Measurements from ENCODE around the gene ITPRID1. TPM values are rescaled to one million over a fixed set of nuclear protein-coding genes. Genes with fewer than 3 reads are reported as not detected.

The ITPRID1 gene
- total RNA-seq, 6 donors from 2014 or later: 0.10 to 0.30 (median 0.17) TPM; not detected in 3

DNA sequence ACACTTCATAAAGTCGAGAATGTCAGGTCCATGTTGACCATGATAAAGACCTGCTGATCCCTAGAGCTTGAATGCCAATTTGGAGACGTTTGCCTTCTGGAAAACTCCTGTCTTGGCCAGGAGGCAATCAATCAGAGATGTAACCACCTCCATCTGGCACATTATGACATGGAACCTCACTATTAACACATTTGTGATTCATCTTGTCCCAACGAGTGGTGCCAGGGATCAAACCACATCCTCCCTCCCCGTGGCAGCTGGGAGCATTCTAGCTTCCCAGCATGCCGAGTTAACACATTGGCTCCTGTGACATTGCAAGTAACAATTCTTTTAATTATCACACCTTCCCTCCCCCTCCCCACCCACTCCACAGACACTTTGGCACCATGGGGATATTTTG is 89.2 kb downstream of the ITPRID1 start:
- 68 to 77% methylated on average over 5 of the region's 5 CpGs for WGBS, 2 donors
- ATAC-seq (ENCODE audit: low FRiP score in 2 of 2): no peak
- TF ChIP-seq POLR2A (IDR thresholded peaks at IDR 0.05) (no peak), POLR2AphosphoS5 (IDR thresholded peaks at IDR 0.05) (no peak), CTCF (IDR thresholded peaks at IDR 0.05) (no peak), EP300 (IDR thresholded peaks at IDR 0.05) (no peak)
- Histone ChIP-seq H3K9me3 (no peaks in the 10 kb centered on the region), H3K36me3 (no peaks in the 10 kb centered on the region), H3K27me3 (no peaks in the 10 kb centered on the region), H3K4me3 (no peak overlapping the region), H3K4me1 (no peaks in the 10 kb centered on the region), H3K27ac (no peak overlapping the region)
- DNase-seq: no peak

- TF ChIP-seq POLR2AphosphoS5 (IDR thresholded peaks at IDR 0.05) (no peak), EP300 (IDR thresholded peaks at IDR 0.05) (no peak), POLR2A (IDR thresholded peaks at IDR 0.05) (no peak), CTCF (IDR thresholded peaks at IDR 0.05) (no peak)
- H3K27me3 ChIP-seq: no peaks in the 10 kb centered on the region
- no peak overlapping the region for H3K27ac ChIP-seq
- H3K36me3 ChIP-seq: no peaks in the 10 kb centered on the region
- no peak overlapping the region for H3K4me3 ChIP-seq
- ATAC-seq (ENCODE audit: low FRiP score in 2 of 2) (no peak), DNase-seq (no peak)
- WGBS, 2 donors: 74 to 79% methylated on average over 1 of the region's 1 CpG
- no peaks in the 10 kb centered on the region for H3K9me3 ChIP-seq
- no peaks in the 10 kb centered on the region for H3K4me1 ChIP-seq
Measured at GRCh38 chr7:31613604-31614003, 99.7 kb downstream of the ITPRID1 start.

DNA sequence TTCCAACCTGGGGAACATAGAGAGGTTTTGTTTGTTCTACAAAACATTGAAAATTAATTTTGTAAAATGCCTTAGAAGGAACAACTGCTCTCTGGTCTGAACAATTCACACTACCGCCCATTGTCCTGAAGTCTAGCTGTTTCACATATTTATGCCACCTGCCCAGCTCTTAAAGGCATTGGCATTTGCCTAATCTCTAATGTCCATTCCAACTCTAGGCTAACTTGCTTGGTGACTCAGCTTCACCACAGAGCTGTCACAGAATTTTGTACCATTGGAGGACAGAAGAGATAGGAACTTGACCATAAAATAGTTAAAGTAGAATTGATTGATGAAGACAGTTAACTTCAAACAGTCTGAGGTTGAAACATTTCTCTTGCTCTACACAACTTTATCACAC is 119.6 kb downstream of the ITPRID1 start:
- Histone ChIP-seq H3K36me3 (no peaks in the 10 kb centered on the region), H3K4me3 (no peak overlapping the region), H3K27me3 (no peaks in the 10 kb centered on the region), H3K9me3 (no peaks in the 10 kb centered on the region), H3K4me1 (no peaks in the 10 kb centered on the region), H3K27ac (no peak overlapping the region)
- DNase-seq (no peak), ATAC-seq (ENCODE audit: low FRiP score in 2 of 2) (no peak)
- 72 to 75% methylated on average over 1 of the region's 1 CpG for WGBS, 2 donors
- TF ChIP-seq POLR2A (IDR thresholded peaks at IDR 0.05) (no peak), POLR2AphosphoS5 (IDR thresholded peaks at IDR 0.05) (no peak), EP300 (IDR thresholded peaks at IDR 0.05) (no peak), CTCF (IDR thresholded peaks at IDR 0.05) (no peak)

DNA sequence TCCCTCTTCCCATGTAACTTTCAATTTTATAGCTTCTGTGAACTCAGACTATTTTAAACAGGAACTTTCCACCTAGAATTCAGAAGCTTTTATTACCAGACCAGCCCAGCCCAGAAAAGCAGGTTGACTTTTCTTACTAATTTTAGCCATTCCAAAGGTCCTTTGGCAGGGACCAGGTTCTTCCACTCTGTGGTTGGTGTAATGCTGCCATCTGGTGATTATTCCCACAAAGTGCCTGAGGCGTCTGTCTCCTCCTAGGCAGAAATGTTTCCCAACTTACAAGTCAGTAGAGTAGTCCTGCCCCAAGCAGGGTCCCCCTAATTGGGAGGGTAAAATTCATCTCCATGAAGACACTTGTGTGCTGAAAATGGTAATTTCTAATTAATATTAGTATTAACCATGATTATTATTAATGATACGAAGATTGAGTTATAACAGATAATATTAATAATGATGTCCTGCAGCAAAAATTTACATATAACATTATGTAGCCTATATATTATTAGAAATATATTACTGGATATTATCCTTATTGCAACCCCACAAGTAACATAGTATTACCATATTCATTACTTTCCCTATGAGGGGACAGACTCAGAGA is 120.1 kb downstream of the ITPRID1 start:
- Histone ChIP-seq H3K4me3 (no peak overlapping the region), H3K27me3 (no peaks in the 10 kb centered on the region), H3K27ac (no peak overlapping the region), H3K4me1 (no peaks in the 10 kb centered on the region), H3K9me3 (no peaks in the 10 kb centered on the region), H3K36me3 (no peaks in the 10 kb centered on the region)
- DNase-seq (peak in 1 of 2 donors; percentile 35), ATAC-seq (ENCODE audit: low FRiP score in 2 of 2) (peak; percentile 49 to 72)
- WGBS, 2 donors: 50 to 62% methylated on average over 2 of the region's 2 CpGs
- TF ChIP-seq EP300 (IDR thresholded peaks at IDR 0.05): no peak
- TF ChIP-seq CTCF (IDR thresholded peaks at IDR 0.05): peak in 5 of 6 experiments; percentile 16 to 70 (median 52)
- TF ChIP-seq POLR2A (IDR thresholded peaks at IDR 0.05): no peak

- no peak for ATAC-seq (ENCODE audit: low FRiP score in 2 of 2)
- WGBS, 2 donors: 56 to 67% methylated on average over 3 of the region's 3 CpGs
- no peak for TF ChIP-seq POLR2AphosphoS5 (IDR thresholded peaks at IDR 0.05)
- no peak for TF ChIP-seq POLR2A (IDR thresholded peaks at IDR 0.05)
- TF ChIP-seq CTCF (IDR thresholded peaks at IDR 0.05): no peak
- no peak for TF ChIP-seq EP300 (IDR thresholded peaks at IDR 0.05)
Measured at GRCh38 chr7:31640381-31640780, 126.5 kb downstream of the ITPRID1 start.

More at GRCh38 chr7:31640381-31640780, 126.5 kb downstream of the ITPRID1 start:
- no peaks in the 10 kb centered on the region for H3K4me1 ChIP-seq
- no peaks in the 10 kb centered on the region for H3K36me3 ChIP-seq
- H3K27ac ChIP-seq: no peak overlapping the region
- no peaks in the 10 kb centered on the region for H3K27me3 ChIP-seq
- no peak for DNase-seq
- no peaks in the 10 kb centered on the region for H3K9me3 ChIP-seq
- H3K4me3 ChIP-seq: no peak overlapping the region

Measured in upper lobe of left lung (tissue), 6 donors.